ENCODE results near the gene FYN. TPM values are rescaled to one million over a fixed set of nuclear protein-coding genes. Genes with fewer than 3 reads are reported as not detected.

The FYN gene
- total RNA-seq, 1 experiment from 2014 or later = 7.2 TPM

DNA sequence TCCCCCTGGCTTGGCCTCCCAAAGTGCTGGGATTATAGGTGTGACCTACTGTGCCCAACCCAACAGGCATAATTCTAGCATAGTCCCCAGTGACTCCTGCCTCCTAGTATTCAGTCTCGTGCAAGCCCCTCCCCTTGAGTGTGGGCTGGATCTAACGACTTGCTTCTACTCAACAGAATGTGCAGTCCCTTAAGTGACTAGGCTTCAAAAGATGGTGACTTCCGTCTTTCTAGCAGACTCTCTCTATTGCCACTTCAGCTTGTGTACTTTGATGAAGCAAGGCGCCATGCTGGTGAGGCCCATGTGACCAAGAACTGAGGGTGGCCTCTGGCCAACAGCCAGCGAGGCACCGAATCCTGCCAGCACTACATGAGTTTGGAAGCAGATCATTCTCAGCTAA is 157.9 kb downstream of the FYN start:
- no peak for DNase-seq
- no peaks in the 10 kb centered on the region for H3K4me1 Mint-ChIP-seq (ENCODE audit: low read depth, unreplicated experiment)
- H3K4me3 Mint-ChIP-seq (ENCODE audit: unreplicated experiment) = no peak overlapping the region
- H3K27ac Mint-ChIP-seq (ENCODE audit: unreplicated experiment) = no peak overlapping the region
- ChIA-PET POLR2A (no interaction called here), CTCF (no interaction called here)
- H3K27me3 Mint-ChIP-seq (ENCODE audit: insufficient read depth, unreplicated experiment) = no peaks in the 10 kb centered on the region
- H3K4me1 ChIP-seq = no peaks in the 10 kb centered on the region
- intact Hi-C loops (cut with micrococcal nuclease; ENCODE audit: unreplicated experiment) = no loop called here
- no peaks in the 10 kb centered on the region for H3K9me3 ChIP-seq
- peaks cover under 1% of the 10 kb centered on the region for H3K9me3 Mint-ChIP-seq (ENCODE audit: unreplicated experiment)
- no peaks in the 10 kb centered on the region for H3K36me3 Mint-ChIP-seq (ENCODE audit: insufficient read depth, unreplicated experiment)
- BruUV-seq (replicated peaks) = no TSS peak
- no peaks in the 10 kb centered on the region for H3K27me3 ChIP-seq (replicated peaks; ENCODE audit: control insufficient read depth, insufficient read depth, low read length)
- TF ChIP-seq, protein P1, sequence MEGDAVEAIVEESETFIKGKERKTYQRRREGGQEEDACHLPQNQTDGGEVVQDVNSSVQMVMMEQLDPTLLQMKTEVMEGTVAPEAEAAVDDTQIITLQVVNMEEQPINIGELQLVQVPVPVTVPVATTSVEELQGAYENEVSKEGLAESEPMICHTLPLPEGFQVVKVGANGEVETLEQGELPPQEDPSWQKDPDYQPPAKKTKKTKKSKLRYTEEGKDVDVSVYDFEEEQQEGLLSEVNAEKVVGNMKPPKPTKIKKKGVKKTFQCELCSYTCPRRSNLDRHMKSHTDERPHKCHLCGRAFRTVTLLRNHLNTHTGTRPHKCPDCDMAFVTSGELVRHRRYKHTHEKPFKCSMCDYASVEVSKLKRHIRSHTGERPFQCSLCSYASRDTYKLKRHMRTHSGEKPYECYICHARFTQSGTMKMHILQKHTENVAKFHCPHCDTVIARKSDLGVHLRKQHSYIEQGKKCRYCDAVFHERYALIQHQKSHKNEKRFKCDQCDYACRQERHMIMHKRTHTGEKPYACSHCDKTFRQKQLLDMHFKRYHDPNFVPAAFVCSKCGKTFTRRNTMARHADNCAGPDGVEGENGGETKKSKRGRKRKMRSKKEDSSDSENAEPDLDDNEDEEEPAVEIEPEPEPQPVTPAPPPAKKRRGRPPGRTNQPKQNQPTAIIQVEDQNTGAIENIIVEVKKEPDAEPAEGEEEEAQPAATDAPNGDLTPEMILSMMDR (IDR thresholded peaks at IDR 0.05; ENCODE audit: insufficient read depth in 1 of 2, low read depth in 1 of 2, low read length in 1 of 2, severe bottlenecking in 1 of 2, unreplicated experiment in 1 of 2) = no peak
- H3K4me3 ChIP-seq (ENCODE audit: low read depth, low read length) = no peak overlapping the region
- no peaks in the 10 kb centered on the region for H3K36me3 ChIP-seq (ENCODE audit: control insufficient read depth, insufficient read depth, low read length)

DNA sequence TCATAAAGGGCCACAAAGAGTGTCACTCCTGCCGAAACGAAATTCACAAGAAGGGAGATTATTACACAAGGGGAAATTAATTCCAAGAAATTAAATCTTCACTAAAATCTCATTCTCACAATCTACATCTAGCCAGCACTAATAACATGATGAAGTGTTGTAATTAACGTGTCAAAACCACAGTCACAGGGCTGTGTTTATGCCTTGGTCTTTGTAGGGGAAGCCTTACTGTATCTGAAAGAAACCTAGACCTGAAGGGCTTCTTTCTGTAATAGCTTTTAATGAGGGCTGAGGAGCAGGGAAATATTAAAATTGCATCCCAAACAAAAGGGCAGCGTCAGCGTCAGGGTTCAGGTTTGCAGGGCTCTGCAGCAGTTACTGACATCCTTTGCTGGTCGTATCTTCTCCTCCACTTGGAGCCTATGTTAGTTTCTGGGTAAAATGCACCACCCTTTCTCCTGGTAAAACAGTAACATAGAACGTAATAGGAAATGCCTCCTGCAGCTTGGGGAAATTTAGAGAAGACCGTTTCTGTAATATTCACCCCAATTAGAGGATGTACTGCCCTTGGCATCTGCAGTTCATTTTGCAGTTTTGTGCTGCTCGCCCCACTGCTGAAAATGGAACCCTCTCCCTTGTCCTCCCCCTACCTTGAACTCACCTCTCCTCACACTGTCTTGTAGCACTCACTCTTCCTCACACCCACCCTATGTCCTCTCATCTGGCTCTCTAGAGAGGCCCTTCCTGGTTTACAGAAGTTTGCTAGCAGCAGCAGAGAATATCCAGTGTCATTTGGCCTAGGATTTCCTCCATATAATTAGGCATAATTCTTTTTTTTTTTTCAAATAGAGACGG is 158.6 kb downstream of the FYN start:
- no peak for DNase-seq
- ChIA-PET CTCF (no interaction called here), POLR2A (no interaction called here)
- no peaks in the 10 kb centered on the region for H3K4me1 ChIP-seq
- Mint-ChIP-seq H3K4me1 (ENCODE audit: low read depth, unreplicated experiment) (no peaks in the 10 kb centered on the region), H3K4me3 (ENCODE audit: unreplicated experiment) (no peak overlapping the region), H3K9me3 (ENCODE audit: unreplicated experiment) (no peaks in the 10 kb centered on the region), H3K27me3 (ENCODE audit: insufficient read depth, unreplicated experiment) (no peaks in the 10 kb centered on the region), H3K27ac (ENCODE audit: unreplicated experiment) (no peak overlapping the region), H3K36me3 (ENCODE audit: insufficient read depth, unreplicated experiment) (no peaks in the 10 kb centered on the region)
- H3K4me3 ChIP-seq (ENCODE audit: low read depth, low read length) = no peak overlapping the region
- H3K27me3 ChIP-seq (replicated peaks; ENCODE audit: control insufficient read depth, insufficient read depth, low read length) = no peaks in the 10 kb centered on the region
- BruUV-seq (replicated peaks) = no TSS peak
- no peaks in the 10 kb centered on the region for H3K9me3 ChIP-seq
- TF ChIP-seq, protein P1 (IDR thresholded peaks at IDR 0.05; ENCODE audit: insufficient read depth in 1 of 2, low read depth in 1 of 2, low read length in 1 of 2, severe bottlenecking in 1 of 2, unreplicated experiment in 1 of 2) = no peak
- intact Hi-C loops (cut with micrococcal nuclease; ENCODE audit: unreplicated experiment) = no loop called here
- H3K36me3 ChIP-seq (ENCODE audit: control insufficient read depth, insufficient read depth, low read length) = no peaks in the 10 kb centered on the region

DNA sequence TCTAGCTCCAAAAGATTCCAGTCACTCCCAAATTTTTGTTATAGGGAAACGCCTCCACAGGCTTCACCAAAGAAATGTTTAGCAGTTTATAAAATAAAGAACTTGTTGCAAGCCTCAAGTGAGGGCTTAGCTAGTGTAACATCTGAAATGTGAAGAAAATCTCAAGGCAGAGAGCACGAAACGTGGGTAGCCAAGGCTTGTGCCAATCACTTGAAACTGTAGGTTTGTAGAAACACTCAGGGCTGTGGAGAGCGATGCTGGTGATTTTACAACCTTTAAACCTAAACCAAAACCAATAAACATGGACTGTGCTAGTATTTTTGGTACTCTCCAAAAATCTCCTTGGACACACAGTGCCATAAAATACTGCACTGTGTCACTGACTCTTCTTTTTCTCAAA is 159.4 kb downstream of the FYN start:
- no TSS peak for BruUV-seq (replicated peaks)
- no peaks in the 10 kb centered on the region for H3K9me3 ChIP-seq
- no peaks in the 10 kb centered on the region for H3K27me3 ChIP-seq (replicated peaks; ENCODE audit: control insufficient read depth, insufficient read depth, low read length)
- POLR2A ChIA-PET = no interaction called here
- CTCF ChIA-PET = no interaction called here
- no peak for DNase-seq
- Mint-ChIP-seq H3K36me3 (ENCODE audit: insufficient read depth, unreplicated experiment) (no peaks in the 10 kb centered on the region), H3K4me1 (ENCODE audit: low read depth, unreplicated experiment) (no peaks in the 10 kb centered on the region), H3K9me3 (ENCODE audit: unreplicated experiment) (no peaks in the 10 kb centered on the region), H3K27ac (ENCODE audit: unreplicated experiment) (no peak overlapping the region), H3K4me3 (ENCODE audit: unreplicated experiment) (no peak overlapping the region), H3K27me3 (ENCODE audit: insufficient read depth, unreplicated experiment) (no peaks in the 10 kb centered on the region)
- intact Hi-C loops (cut with micrococcal nuclease; ENCODE audit: unreplicated experiment) = no loop called here
- TF ChIP-seq, protein P1 (IDR thresholded peaks at IDR 0.05; ENCODE audit: insufficient read depth in 1 of 2, low read depth in 1 of 2, low read length in 1 of 2, severe bottlenecking in 1 of 2, unreplicated experiment in 1 of 2) = no peak
- H3K36me3 ChIP-seq (ENCODE audit: control insufficient read depth, insufficient read depth, low read length) = no peaks in the 10 kb centered on the region
- no peaks in the 10 kb centered on the region for H3K4me1 ChIP-seq
- no peak overlapping the region for H3K4me3 ChIP-seq (ENCODE audit: low read depth, low read length)
